ENCODE measurements around the gene CADM4. TPM values are rescaled to one million over a fixed set of nuclear protein-coding genes. Genes with fewer than 3 reads are reported as not detected.
A peak's percentile ranks its signal among the peaks of the same experiment; 100 is the strongest.

CADM4 gene
- total and polyA plus RNA-seq, 2 donors (not counting 1 experiment from before 2014, with no cell fraction given), result 0.21 to 0.42 TPM

- Histone ChIP-seq H3K9ac (ENCODE audit: low read length) (no peak overlapping the region), H3K36me3 (replicated peaks in 1 of 2; ENCODE audit: control extremely low read depth in 1 of 2, control insufficient read depth in 1 of 2, extremely low read depth in 1 of 2, insufficient read depth in 2 of 2, low read length in 1 of 2) (peaks cover 0 to 26% of the 10 kb centered on the region in 2 experiments), H3K27ac (ENCODE audit: low read length in 2 of 2) (no peak overlapping the region), H3K4me1 (ENCODE audit: control insufficient read depth in 2 of 2, insufficient read depth in 2 of 2, low read length in 2 of 2) (peaks cover 3 to 8% of the 10 kb centered on the region in 2 donors), H3K4me3 (ENCODE audit: control extremely low read depth in 1 of 5, extremely low read depth in 1 of 5, insufficient read depth in 1 of 5, low read depth in 2 of 5, low read length in 4 of 5) (no peak overlapping the region), H3K9me3 (ENCODE audit: control extremely low read depth in 1 of 3, control insufficient read depth in 2 of 3, insufficient read depth in 1 of 3, low read length in 2 of 3) (no peaks in the 10 kb centered on the region), H3K27me3 (replicated peaks in 1 of 4; ENCODE audit: control extremely low read depth in 1 of 4, control insufficient read depth in 3 of 4, insufficient read depth in 4 of 4, low read length in 3 of 4) (no peaks in the 10 kb centered on the region), H2AFZ (ENCODE audit: insufficient read depth, low read depth, low read length, poor library complexity, severe bottlenecking) (no peak overlapping the region), H3K79me2 (ENCODE audit: control insufficient read depth, insufficient read depth, low read length) (peaks cover 26% of the 10 kb centered on the region), H4K20me1 (ENCODE audit: control insufficient read depth, insufficient read depth, low read length, poor library complexity, severe bottlenecking) (peaks cover 6% of the 10 kb centered on the region), H3K4me2 (replicated peaks; ENCODE audit: low read depth, low read length, poor library complexity, severe bottlenecking) (no peak overlapping the region)
- 85% methylated on average over 7 of the region's 7 CpGs for WGBS (ENCODE audit: insufficient coverage)
- DNase-seq (no peak), ATAC-seq (ENCODE audit: low read depth) (no peak)
- TF ChIP-seq EZH2 (IDR thresholded peaks at IDR 0.05; ENCODE audit: borderline replicate concordance, insufficient read depth, low read depth, low read length, poor library complexity, severe bottlenecking), result no peak
- TF ChIP-seq, protein P1, sequence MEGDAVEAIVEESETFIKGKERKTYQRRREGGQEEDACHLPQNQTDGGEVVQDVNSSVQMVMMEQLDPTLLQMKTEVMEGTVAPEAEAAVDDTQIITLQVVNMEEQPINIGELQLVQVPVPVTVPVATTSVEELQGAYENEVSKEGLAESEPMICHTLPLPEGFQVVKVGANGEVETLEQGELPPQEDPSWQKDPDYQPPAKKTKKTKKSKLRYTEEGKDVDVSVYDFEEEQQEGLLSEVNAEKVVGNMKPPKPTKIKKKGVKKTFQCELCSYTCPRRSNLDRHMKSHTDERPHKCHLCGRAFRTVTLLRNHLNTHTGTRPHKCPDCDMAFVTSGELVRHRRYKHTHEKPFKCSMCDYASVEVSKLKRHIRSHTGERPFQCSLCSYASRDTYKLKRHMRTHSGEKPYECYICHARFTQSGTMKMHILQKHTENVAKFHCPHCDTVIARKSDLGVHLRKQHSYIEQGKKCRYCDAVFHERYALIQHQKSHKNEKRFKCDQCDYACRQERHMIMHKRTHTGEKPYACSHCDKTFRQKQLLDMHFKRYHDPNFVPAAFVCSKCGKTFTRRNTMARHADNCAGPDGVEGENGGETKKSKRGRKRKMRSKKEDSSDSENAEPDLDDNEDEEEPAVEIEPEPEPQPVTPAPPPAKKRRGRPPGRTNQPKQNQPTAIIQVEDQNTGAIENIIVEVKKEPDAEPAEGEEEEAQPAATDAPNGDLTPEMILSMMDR (IDR thresholded peaks at IDR 0.05), result no peak
- no peak overlapping the region for H3K4me3 Mint-ChIP-seq
- peaks cover 7% of the 10 kb centered on the region for H3K4me1 Mint-ChIP-seq
- no peaks in the 10 kb centered on the region for H3K9me3 Mint-ChIP-seq (ENCODE audit: insufficient read depth)
- no peak overlapping the region for H3K27ac Mint-ChIP-seq
- no peaks in the 10 kb centered on the region for H3K27me3 Mint-ChIP-seq
- ChIA-PET POLR2A (no interaction called here), CTCF (interaction anchor here (0.6 kb wide), 1 partner anchor 77 kb away, joined by 3 read pairs; the partner anchor contains the start of gene ZNF575)
- intact Hi-C loops (cut with micrococcal nuclease), result no loop called here
These were observed 29.8 kb downstream of the CADM4 start for GRCh38 chr19:43609872-43610271.

GRCh38 chr19:43607238-43608205, 32.1 kb downstream of the CADM4 start:
- 42% methylated on average over 19 of the region's 28 CpGs for WGBS (ENCODE audit: insufficient coverage)

More at GRCh38 chr19:43607238-43608205, 32.1 kb downstream of the CADM4 start:
- peak overlapping the region in 1 of 5 experiments; percentile 15 for H3K4me3 ChIP-seq (ENCODE audit: control extremely low read depth in 1 of 5, extremely low read depth in 1 of 5, insufficient read depth in 1 of 5, low read depth in 2 of 5, low read length in 4 of 5)
- H3K9ac ChIP-seq (ENCODE audit: low read length), result no peak overlapping the region
- H3K4me2 ChIP-seq (replicated peaks; ENCODE audit: low read depth, low read length, poor library complexity, severe bottlenecking), result peak overlapping the region; percentile 59
- peaks cover 9% of the 10 kb centered on the region for H3K79me2 ChIP-seq (ENCODE audit: control insufficient read depth, insufficient read depth, low read length)
- H3K27me3 ChIP-seq (replicated peaks in 1 of 4; ENCODE audit: control extremely low read depth in 1 of 4, control insufficient read depth in 3 of 4, insufficient read depth in 4 of 4, low read length in 3 of 4), result no peaks in the 10 kb centered on the region
- no peak overlapping the region for H3K4me3 Mint-ChIP-seq
- H3K9me3 Mint-ChIP-seq (ENCODE audit: insufficient read depth), result no peaks in the 10 kb centered on the region
- peaks cover 15 to 19% of the 10 kb centered on the region in 2 donors for H3K4me1 ChIP-seq (ENCODE audit: control insufficient read depth in 2 of 2, insufficient read depth in 2 of 2, low read length in 2 of 2)
- no peak for DNase-seq
- no peak for ATAC-seq (ENCODE audit: low read depth)
- H3K9me3 ChIP-seq (ENCODE audit: control extremely low read depth in 1 of 3, control insufficient read depth in 2 of 3, insufficient read depth in 1 of 3, low read length in 2 of 3), result no peaks in the 10 kb centered on the region
- no peaks in the 10 kb centered on the region for H3K27me3 Mint-ChIP-seq
- intact Hi-C loops (cut with micrococcal nuclease), result no loop called here
- peaks cover 0 to 16% of the 10 kb centered on the region in 2 experiments for H3K36me3 ChIP-seq (replicated peaks in 1 of 2; ENCODE audit: control extremely low read depth in 1 of 2, control insufficient read depth in 1 of 2, extremely low read depth in 1 of 2, insufficient read depth in 2 of 2, low read length in 1 of 2)
- no peak overlapping the region for H3K27ac ChIP-seq (ENCODE audit: low read length in 2 of 2)
- TF ChIP-seq, protein P1 (IDR thresholded peaks at IDR 0.05), result no peak
- no peak for TF ChIP-seq EZH2 (IDR thresholded peaks at IDR 0.05; ENCODE audit: borderline replicate concordance, insufficient read depth, low read depth, low read length, poor library complexity, severe bottlenecking)
- ChIA-PET CTCF (interaction anchor here (1.5 kb wide), 1 partner anchor 52 kb away, joined by 3 read pairs; no protein-coding TSS in a partner anchor), POLR2A (no interaction called here)
- H2AFZ ChIP-seq (ENCODE audit: insufficient read depth, low read depth, low read length, poor library complexity, severe bottlenecking), result peak overlapping the region; percentile 49
- H3K4me1 Mint-ChIP-seq, result peaks cover 19% of the 10 kb centered on the region
- no peak overlapping the region for H3K27ac Mint-ChIP-seq
- H4K20me1 ChIP-seq (ENCODE audit: control insufficient read depth, insufficient read depth, low read length, poor library complexity, severe bottlenecking), result peaks cover 6% of the 10 kb centered on the region
